DLD1 (cell line): ENCODE measurements around the gene GARS1.
"Not testable (repeated sequence)": the region's sequence is repeated elsewhere in the genome, so short reads cannot be mapped to it uniquely, and the experiment has no call there.

Experiments used
- in situ Hi-C: cut with HindIII; loops from 2 replicates; pipeline ENCODE4 v1.10.0; 2017; ENCODE audit warnings: low sequenced_read_pairs

Gene GARS1

GRCh38 chr7:30594540-30595435 is at the start of gene GARS1:
Gene GARS1, plus strand, starts transcription at chr7:30594878. Its CDS starts 44 bp downstream, at chr7:30594922.
- in situ Hi-C loops, result no loop called here

GRCh38 chr7:30545791-30546555 is 48.7 kb upstream of the GARS1 start:
- in situ Hi-C loops, result no loop called here

- in situ Hi-C loops, result no loop called here
These were observed 48.1 kb upstream of the GARS1 start for GRCh38 chr7:30546596-30546995.

- in situ Hi-C loops, result no loop called here
These were observed 45.8 kb upstream of the GARS1 start for GRCh38 chr7:30548845-30549244.

- in situ Hi-C loops, result no loop called here
These were observed 44.7 kb upstream of the GARS1 start for GRCh38 chr7:30549931-30550493.

- in situ Hi-C loops, result no loop called here
These were observed 42.3 kb upstream of the GARS1 start for GRCh38 chr7:30552330-30552729.

GRCh38 chr7:30553141-30553540 is 41.5 kb upstream of the GARS1 start:
- in situ Hi-C loops, result no loop called here

GRCh38 chr7:30553546-30553945 is 41.1 kb upstream of the GARS1 start:
- in situ Hi-C loops, result no loop called here

- in situ Hi-C loops, result no loop called here
These were observed 39.2 kb upstream of the GARS1 start for GRCh38 chr7:30555525-30555924.

GRCh38 chr7:30556840-30557239 is 37.8 kb upstream of the GARS1 start:
- in situ Hi-C loops, result no loop called here

- in situ Hi-C loops, result no loop called here
These were observed 37.4 kb upstream of the GARS1 start for GRCh38 chr7:30557245-30557644.

GRCh38 chr7:30559611-30560010 is 35.1 kb upstream of the GARS1 start:
- in situ Hi-C loops, result no loop called here

GRCh38 chr7:30561389-30561788 is 33.3 kb upstream of the GARS1 start:
- in situ Hi-C loops, result no loop called here

- in situ Hi-C loops, result no loop called here
These were observed 32.2 kb upstream of the GARS1 start for GRCh38 chr7:30562498-30562897.

GRCh38 chr7:30562909-30563308 is 31.8 kb upstream of the GARS1 start:
- in situ Hi-C loops, result no loop called here

GRCh38 chr7:30563326-30563942 is 31.2 kb upstream of the GARS1 start:
- in situ Hi-C loops, result no loop called here

GRCh38 chr7:30564243-30564892 is 30.3 kb upstream of the GARS1 start:
- in situ Hi-C loops, result no loop called here

GRCh38 chr7:30566596-30566995 is 28.1 kb upstream of the GARS1 start:
- in situ Hi-C loops, result no loop called here

GRCh38 chr7:30567081-30567480 is 27.6 kb upstream of the GARS1 start:
- in situ Hi-C loops, result no loop called here

GRCh38 chr7:30570238-30570637 is 24.4 kb upstream of the GARS1 start:
- in situ Hi-C loops, result not testable (repeated sequence)
